Heart left ventricle (tissue), 13 donors: ENCODE results near the gene HRAS.

Source experiments
- CTCF ChIP-seq, 12 donors: fragments of 200-600 bp; sonication (generic) in 4 of 12; IDR thresholded peaks; one replicate each; pipeline versions ENCODE4 v1.5.0 to v1.8.0; 2018 to 2022; ENCODE audit warnings: antibody characterized with exemption in 12 of 12, mild to moderate bottlenecking in 5 of 12
- POLR2A ChIP-seq, 2 donors: fragments of 450-650 bp; IDR thresholded peaks; one replicate each; pipeline ENCODE4 v1.6.1; 2017; ENCODE audit warnings: antibody characterized with exemption in 2 of 2, mild to moderate bottlenecking in 2 of 2, moderate library complexity in 2 of 2
- donor health status: ischemic (EF 13 %, LVEDD 7.1; RV severe dilation, severe dysfunction).
- donor health status: DM: no; HTN: yes; CAD: no.
- donor health status: DM: no; HTN: no; CAD: no.
- donor health status: ischemic (EF 25% LVEDD 6.9; RV normal size, moderate dysfunction).
- donor health status: ischemic (EF 25% LVEDD 5.7; RV mildly dilated, moderate dysfunction).
- donor health status: ischemic (EF 35%, LVEDD 5.7; RV mildly dilated, moderate dysfunction).
- donor health status: nonischemic (EF 11% LVEDD 7.7; RV severe dilation, severe dysfunction).
- donor health status: DM: yes; HTN: yes; CAD: no.
- donor health status: PGD.
- donor health status: ischemic (EF 29% LVEDD 5.4; RV normal size, mild dysfunction).
- donor health status: nonischemic (EF 23%, LVEDD 6.1; RV moderate dilation, normal function).

- no peak for TF ChIP-seq CTCF (IDR thresholded peaks at IDR 0.05)
- no peak for TF ChIP-seq POLR2A (IDR thresholded peaks at IDR 0.05)
Observed at GRCh38 chr11:559020-559620, 23.7 kb upstream of the HRAS start.
